GM23338 (cell line): ENCODE measurements around the gene ODAD4. TPM values are rescaled to one million over a fixed set of nuclear protein-coding genes. Genes with fewer than 3 reads are reported as not detected.

ENCODE experiments used
- ATAC-seq: fragments of 200-7000 bp; cut with Tn5 transposase; 3 replicates; pipeline ENCODE4 v1.9.1; 2020
- DNase-seq: peaks from one replicate; pipeline ENCODE4 v3.0.0-alpha.2; 2015; ENCODE audit warnings: low spot score
- H2AFZ ChIP-seq: fragments of 200-600 bp; sonication (generic); 2 replicates; pipeline ENCODE4 v1.8.0; 2016; ENCODE audit warnings: antibody characterized with exemption, mild to moderate bottlenecking, moderate library complexity
- H3F3A ChIP-seq: fragments of 200-600 bp; sonication (generic); replicated peaks from 2 replicates; pipeline ENCODE4 v1.8.0; 2017; ENCODE audit warnings: antibody characterized with exemption, mixed run types, low read depth
- H3K27ac ChIP-seq: fragments of 200-600 bp; sonication (generic); 2 replicates; pipeline ENCODE4 v1.6.1; 2016; ENCODE audit warnings: low read depth
- H3K27me3 ChIP-seq: fragments of 200-600 bp; sonication (generic); 2 replicates; pipeline ENCODE4 v1.8.0; 2016; ENCODE audit warnings: mild to moderate bottlenecking, mixed run types, moderate library complexity; ENCODE audit not compliant: insufficient read depth
- H3K36me3 ChIP-seq: fragments of 200-600 bp; sonication (generic); 2 replicates; pipeline ENCODE4 v1.8.0; 2016; ENCODE audit warnings: mild to moderate bottlenecking; ENCODE audit not compliant: insufficient read depth
- H3K4me1 ChIP-seq: fragments of 200-600 bp; sonication (generic); 2 replicates; pipeline ENCODE4 v1.8.0; 2016; ENCODE audit warnings: mild to moderate bottlenecking, moderate library complexity; ENCODE audit not compliant: insufficient read depth
- H3K4me2 ChIP-seq: fragments of 200-600 bp; sonication (generic); 2 replicates; pipeline ENCODE4 v1.7.1; 2017; ENCODE audit warnings: mixed run types
- H3K4me3 ChIP-seq: fragments of 200-600 bp; sonication (generic); 2 replicates; pipeline ENCODE4 v1.6.1; 2016; ENCODE audit warnings: mixed run types
- H3K79me2 ChIP-seq: fragments of 200-600 bp; sonication (generic); replicated peaks from 2 replicates; pipeline ENCODE4 v1.8.0; 2017; ENCODE audit warnings: mild to moderate bottlenecking; ENCODE audit not compliant: insufficient read depth
- H3K9me2 ChIP-seq: fragments of 200-600 bp; sonication (generic); 2 replicates; pipeline ENCODE4 v1.8.0; 2017; ENCODE audit not compliant: insufficient read depth
- H4K20me1 ChIP-seq: fragments of 200-600 bp; sonication (generic); replicated peaks from 2 replicates; pipeline ENCODE4 v1.8.0; 2017; ENCODE audit warnings: mild to moderate bottlenecking; ENCODE audit not compliant: insufficient read depth
- H3K27ac Mint-ChIP-seq: 2 replicates; pipeline ENCODE4 v1.8.0; 2020; ENCODE audit warnings: inconsistent platforms, mild to moderate bottlenecking, moderate library complexity, mixed read lengths
- H3K27me3 Mint-ChIP-seq: 3 replicates; pipeline ENCODE4 v1.8.0; 2022; ENCODE audit warnings: low read depth, mild to moderate bottlenecking, moderate library complexity, mixed read lengths, inconsistent platforms; ENCODE audit not compliant: insufficient read depth, poor library complexity
- H3K36me3 Mint-ChIP-seq: 3 replicates; pipeline ENCODE4 v1.8.0; 2021; ENCODE audit warnings: low read depth, mild to moderate bottlenecking, inconsistent platforms, moderate library complexity, mixed read lengths
- H3K4me1 Mint-ChIP-seq: 3 replicates; pipeline ENCODE4 v1.8.0; 2020; ENCODE audit warnings: mild to moderate bottlenecking, inconsistent platforms, mixed read lengths
- H3K4me3 Mint-ChIP-seq: 3 replicates; pipeline ENCODE4 v1.8.0; 2021; ENCODE audit warnings: moderate library complexity, mild to moderate bottlenecking, inconsistent platforms, mixed read lengths
- H3K9me3 Mint-ChIP-seq: 3 replicates; pipeline ENCODE4 v1.8.0; 2020; ENCODE audit warnings: moderate library complexity, mild to moderate bottlenecking, inconsistent platforms, mixed read lengths
- EZH2 ChIP-seq: fragments of 200-600 bp; sonication (generic); IDR thresholded peaks from one replicate; pipeline ENCODE4 v1.8.0; 2017; ENCODE audit warnings: antibody characterized with exemption, mild to moderate bottlenecking, low read depth; ENCODE audit not compliant: unreplicated experiment
- STAT1 ChIP-seq: IDR thresholded peaks from one replicate; pipeline ENCODE4 v1.6.1; 2016; ENCODE audit warnings: antibody characterized with exemption; ENCODE audit not compliant: unreplicated experiment
- ZNF114 ChIP-seq: fragments of 250-450 bp; sonication (Bioruptor Pico); IDR thresholded peaks from 2 replicates; pipeline ENCODE4 v1.5.0; 2020; ENCODE audit warnings: mild to moderate bottlenecking, moderate library complexity
- ZNF462 ChIP-seq: fragments of 250-450 bp; sonication (Bioruptor Pico); IDR thresholded peaks from 2 replicates; pipeline ENCODE4 v1.5.0; 2020; ENCODE audit warnings: mild to moderate bottlenecking, moderate library complexity
- polyA plus RNA-seq: library from polyadenylated mRNA; unstranded; fragments of >200 nt; fragmentation: Nextera tagmentation; extraction: Ambion mirVana; gene quantifications from 2 replicates; pipeline ENCODE4 v1.2.1, GENCODE V29; 2016
- total RNA-seq: library from RNA; depleted of rRNA; stranded (reverse); fragments of >200 nt; shearing (Covaris generic); gene quantifications from 2 replicates; pipeline ENCODE4 v1.2.3, GENCODE V29; 2014
- TF ChIP-seq, protein P1 (sequence below): IDR thresholded peaks from 2 replicates; pipeline ENCODE4 v1.6.1; 2016; ENCODE audit warnings: antibody characterized with exemption
- TF ChIP-seq, protein P2 (sequence below), 2 experiments: fragments of 200-600 bp in 1 of 2; sonication (generic) in 1 of 2; conservative IDR thresholded peaks; 2 replicates each; pipeline versions ENCODE4 v1.5.1 to v1.6.1; 2016 to 2017; ENCODE audit warnings: antibody characterized with exemption in 2 of 2, low read depth in 2 of 2, mild to moderate bottlenecking in 2 of 2, moderate library complexity in 1 of 2

ODAD4 gene
- total and polyA plus RNA-seq, 2 experiments from 2014 or later, result 1.7 to 1.8 TPM

GRCh38 chr17:41914358-41914766 lies 16.1 kb upstream of the ODAD4 start (continued):
- TF ChIP-seq ZNF462 (CRISPR knock-in tag), result no peak
- TF ChIP-seq, protein P1, sequence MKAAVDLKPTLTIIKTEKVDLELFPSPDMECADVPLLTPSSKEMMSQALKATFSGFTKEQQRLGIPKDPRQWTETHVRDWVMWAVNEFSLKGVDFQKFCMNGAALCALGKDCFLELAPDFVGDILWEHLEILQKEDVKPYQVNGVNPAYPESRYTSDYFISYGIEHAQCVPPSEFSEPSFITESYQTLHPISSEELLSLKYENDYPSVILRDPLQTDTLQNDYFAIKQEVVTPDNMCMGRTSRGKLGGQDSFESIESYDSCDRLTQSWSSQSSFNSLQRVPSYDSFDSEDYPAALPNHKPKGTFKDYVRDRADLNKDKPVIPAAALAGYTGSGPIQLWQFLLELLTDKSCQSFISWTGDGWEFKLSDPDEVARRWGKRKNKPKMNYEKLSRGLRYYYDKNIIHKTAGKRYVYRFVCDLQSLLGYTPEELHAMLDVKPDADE, result no peak

DNA sequence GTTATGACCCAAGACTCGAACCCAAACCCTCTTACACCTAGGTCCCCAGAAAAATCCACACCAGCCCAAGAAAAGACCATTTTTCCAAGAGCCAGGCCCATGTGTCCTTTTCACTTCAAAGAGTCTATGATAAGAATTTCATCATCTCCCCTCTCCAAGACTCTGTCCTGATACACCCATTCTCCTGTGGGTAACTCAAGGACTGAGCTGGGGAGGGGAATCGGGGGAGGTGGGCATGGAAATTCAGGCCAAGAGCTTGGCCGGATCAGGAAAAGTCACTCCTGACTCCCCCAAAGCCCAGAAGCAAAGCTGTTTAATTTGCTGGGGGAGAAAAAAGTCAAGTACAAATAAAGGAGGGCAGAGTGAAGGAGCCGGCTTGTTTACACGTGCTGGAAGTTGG lies 15.4 kb upstream of the ODAD4 start:
- DNase-seq, result no peak
- no peaks in the 10 kb centered on the region; the same call in 2 of the 3 replicates for H3K9me3 Mint-ChIP-seq
- no peaks in the 10 kb centered on the region for H3K9me2 ChIP-seq
- H3K27ac Mint-ChIP-seq, result peak overlapping the region; percentile 76; the same call in 1 of the 2 replicates
- peak overlapping the region; percentile 47; the same call in 2 of the 3 replicates for H3K4me3 Mint-ChIP-seq
- H3K4me1 ChIP-seq, result peaks cover 40% of the 10 kb centered on the region
- H3F3A ChIP-seq, result peaks cover 35% of the 10 kb centered on the region
- peaks cover 66% of the 10 kb centered on the region for H3K36me3 Mint-ChIP-seq
- peaks cover 32% of the 10 kb centered on the region for H3K36me3 ChIP-seq
- peak overlapping the region; percentile 99; the same call in 1 of the 2 replicates for H3K4me3 ChIP-seq
- H3K4me2 ChIP-seq, result peak overlapping the region; percentile 94
- H4K20me1 ChIP-seq, result peaks cover 78% of the 10 kb centered on the region
- H3K4me1 Mint-ChIP-seq, result peaks cover 44% of the 10 kb centered on the region
- no peak overlapping the region for H2AFZ ChIP-seq
- H3K27ac ChIP-seq, result peak overlapping the region; percentile 89
- H3K27me3 ChIP-seq, result no peaks in the 10 kb centered on the region
- H3K27me3 Mint-ChIP-seq, result peaks cover 13% of the 10 kb centered on the region
- ATAC-seq, result no peak
- H3K79me2 ChIP-seq, result peaks cover 84% of the 10 kb centered on the region
- no peak for TF ChIP-seq EZH2
- TF ChIP-seq ZNF114 (CRISPR knock-in tag), result no peak
- TF ChIP-seq, protein P2, sequence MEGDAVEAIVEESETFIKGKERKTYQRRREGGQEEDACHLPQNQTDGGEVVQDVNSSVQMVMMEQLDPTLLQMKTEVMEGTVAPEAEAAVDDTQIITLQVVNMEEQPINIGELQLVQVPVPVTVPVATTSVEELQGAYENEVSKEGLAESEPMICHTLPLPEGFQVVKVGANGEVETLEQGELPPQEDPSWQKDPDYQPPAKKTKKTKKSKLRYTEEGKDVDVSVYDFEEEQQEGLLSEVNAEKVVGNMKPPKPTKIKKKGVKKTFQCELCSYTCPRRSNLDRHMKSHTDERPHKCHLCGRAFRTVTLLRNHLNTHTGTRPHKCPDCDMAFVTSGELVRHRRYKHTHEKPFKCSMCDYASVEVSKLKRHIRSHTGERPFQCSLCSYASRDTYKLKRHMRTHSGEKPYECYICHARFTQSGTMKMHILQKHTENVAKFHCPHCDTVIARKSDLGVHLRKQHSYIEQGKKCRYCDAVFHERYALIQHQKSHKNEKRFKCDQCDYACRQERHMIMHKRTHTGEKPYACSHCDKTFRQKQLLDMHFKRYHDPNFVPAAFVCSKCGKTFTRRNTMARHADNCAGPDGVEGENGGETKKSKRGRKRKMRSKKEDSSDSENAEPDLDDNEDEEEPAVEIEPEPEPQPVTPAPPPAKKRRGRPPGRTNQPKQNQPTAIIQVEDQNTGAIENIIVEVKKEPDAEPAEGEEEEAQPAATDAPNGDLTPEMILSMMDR (conservative IDR thresholded peaks at IDR 0.05; ENCODE audit: low read depth in 2 of 2), result no peak
- TF ChIP-seq ZNF462 (CRISPR knock-in tag), result no peak
- TF ChIP-seq STAT1, result no peak
